HepG2 (cell line): ENCODE data around the gene GPC3. TPM values are rescaled to one million over a fixed set of nuclear protein-coding genes. Genes with fewer than 3 reads are reported as not detected.

Source experiments
- ATAC-seq: fragments of 200-7000 bp; cut with Tn5 transposase; 3 replicates; pipeline ENCODE4 v1.9.1; 2020; ENCODE audit warnings: mild to moderate bottlenecking, moderate library complexity
- BruUV-seq: library from RNA; stranded (reverse); fragments of 400-500 nt; replicated peaks from 2 replicates; lab custom pipeline; 2021; lab: Mats Ljungman, UMichigan
- CTCF ChIA-PET: fragments of 300-600 bp; formaldehyde crosslinking; extraction: SDS; loops from one replicate; lab custom pipeline; 2021; ENCODE audit warnings: low total read pairs, inconsistent platforms, low intra/inter-chr PET ratio; lab: Yijun Ruan, JAX
- POLR2A ChIA-PET: fragments of 350-600 bp; sonication (Branson Sonifier 250); formaldehyde crosslinking; loops from one replicate; lab custom pipeline; 2020; ENCODE audit warnings: antibody characterized with exemption, inconsistent platforms; lab: Yijun Ruan, JAX
- DNase-seq: peaks from one replicate; pipeline ENCODE4 v3.0.0-alpha.2; 2015; ENCODE audit warnings: low spot score
- FAIRE-seq: peaks from 3 replicates; lab custom pipeline; 2011; peaks lifted over from hg19 to GRCh38; lab: Jason Lieb, UNC
- H2AFZ ChIP-seq: one replicate; pipeline ENCODE4 v1.6.1; 2011; ENCODE audit warnings: low read length, inconsistent platforms
- H3K27ac ChIP-seq: fragments of 300-600 bp; 3 replicates; pipeline ENCODE4 v1.8.0; 2011; ENCODE audit warnings: mixed run types, mild to moderate bottlenecking, mixed read lengths, low read length, inconsistent platforms; ENCODE audit not compliant: insufficient read depth; ENCODE audit errors: extremely low read length
- H3K27me3 ChIP-seq, 2 experiments: fragments of 200-600 bp in 1 of 2; 2 replicates in 1 of 2; 3 replicates in 1 of 2; pipeline versions ENCODE4 v1.6.0 to v1.8.0; 2011; ENCODE audit warnings: low read length in 2 of 2, mild to moderate bottlenecking in 2 of 2, moderate library complexity in 2 of 2, inconsistent platforms in 1 of 2; ENCODE audit not compliant: insufficient read depth in 2 of 2, control insufficient read depth in 1 of 2
- H3K36me3 ChIP-seq, 2 experiments: fragments of 200-600 bp in 1 of 2; replicated peaks in 1 of 2; 2 replicates in 1 of 2; 3 replicates in 1 of 2; pipeline versions ENCODE4 v1.5.1 to v1.8.0; 2011; ENCODE audit warnings: low read length in 2 of 2, inconsistent platforms in 1 of 2; ENCODE audit not compliant: insufficient read depth in 2 of 2, control insufficient read depth in 1 of 2
- H3K4me1 ChIP-seq: 2 replicates; pipeline ENCODE4 v1.5.1; 2012; ENCODE audit warnings: low read length, inconsistent platforms; ENCODE audit not compliant: insufficient read depth
- H3K4me2 ChIP-seq: 2 replicates; pipeline ENCODE4 v1.6.0; 2011; ENCODE audit warnings: low read depth, low read length, inconsistent platforms
- H3K4me3 ChIP-seq, 3 experiments: fragments of 200-600 bp in 1 of 3; sonication (generic), shearing (Covaris generic) in 1 of 3; replicated peaks in 1 of 3; 2 replicates each; pipeline ENCODE4 v1.5.1; 2011 to 2016; ENCODE audit warnings: low read length in 3 of 3, inconsistent platforms in 2 of 3, low read depth in 2 of 3, mild to moderate bottlenecking in 2 of 3, control low read depth in 1 of 3, mixed read lengths in 1 of 3; ENCODE audit not compliant: insufficient read depth in 1 of 3
- H3K79me2 ChIP-seq: one replicate; pipeline ENCODE4 v1.6.1; 2011; ENCODE audit warnings: low read length, inconsistent platforms; ENCODE audit not compliant: insufficient read depth
- H3K9ac ChIP-seq: 2 replicates; pipeline ENCODE4 v1.6.0; 2011; ENCODE audit warnings: mild to moderate bottlenecking, low read depth, low read length, inconsistent platforms; ENCODE audit not compliant: insufficient read depth
- H3K9me3 ChIP-seq: 2 replicates; pipeline ENCODE4 v1.5.1; 2012; ENCODE audit warnings: mild to moderate bottlenecking, low read length
- H4K20me1 ChIP-seq: 2 replicates; pipeline ENCODE4 v1.6.0; 2011; ENCODE audit warnings: inconsistent platforms, mild to moderate bottlenecking, low read length, moderate library complexity; ENCODE audit not compliant: insufficient read depth
- ATF4 ChIP-seq, 2 experiments: fragments of 450-650 bp in 1 of 2; sonication (generic) in 1 of 2; formaldehyde crosslinking; IDR thresholded peaks; 2 replicates each; pipeline versions ENCODE4 v1.5.0 to v1.8.0; 2020 to 2022; ENCODE audit warnings: mild to moderate bottlenecking in 1 of 2, missing genetic modification reagents in 1 of 2
- EP300 ChIP-seq, 3 experiments: sonication (generic) in 1 of 3; formaldehyde crosslinking in 1 of 3; IDR thresholded peaks; 2 replicates each; pipeline versions ENCODE4 v1.5.1 to v1.6.1; 2011 to 2020; ENCODE audit warnings: low read depth in 2 of 3, low read length in 2 of 3, borderline replicate concordance in 1 of 3, improper control_type of control experiment in 1 of 3, mild to moderate bottlenecking in 1 of 3, missing genetic modification reagents in 1 of 3, moderate library complexity in 1 of 3
- FOXA1 ChIP-seq, 2 experiments: fragments of 450-650 bp in 1 of 2; sonication (generic) in 1 of 2; formaldehyde crosslinking in 1 of 2; IDR thresholded peaks; 2 replicates each; pipeline versions ENCODE4 v1.4.0 to v1.6.1; 2016 to 2020; ENCODE audit warnings: missing genetic modification reagents in 1 of 2
- FOXA3 ChIP-seq: IDR thresholded peaks from 2 replicates; pipeline ENCODE4 v1.6.1; 2016; ENCODE audit warnings: missing genetic modification reagents, missing compliant biosample characterization
- FOXP1 ChIP-seq, 2 experiments: fragments of 450-650 bp in 1 of 2; IDR thresholded peaks; 2 replicates each; pipeline ENCODE4 v1.6.1; 2017 to 2018; ENCODE audit warnings: antibody characterized with exemption in 1 of 2
- HNF1A ChIP-seq, 2 experiments: sonication (generic) in 1 of 2; formaldehyde crosslinking in 1 of 2; IDR thresholded peaks; 2 replicates each; pipeline versions ENCODE4 v1.4.0 to v1.6.1; 2016 to 2020; ENCODE audit warnings: borderline replicate concordance in 1 of 2, low read depth in 1 of 2, mild to moderate bottlenecking in 1 of 2, missing genetic modification reagents in 1 of 2
- JUN ChIP-seq: sonication (generic); formaldehyde crosslinking; IDR thresholded peaks from 2 replicates; pipeline ENCODE4 v1.4.0; 2020; ENCODE audit warnings: mild to moderate bottlenecking, missing genetic modification reagents
- NR2F2 ChIP-seq: IDR thresholded peaks from 2 replicates; pipeline ENCODE4 v1.6.1; 2012; ENCODE audit warnings: low read depth, inconsistent platforms, borderline replicate concordance
- PAXIP1 ChIP-seq: sonication (generic); formaldehyde crosslinking; conservative IDR thresholded peaks from 2 replicates; pipeline ENCODE4 v1.4.0; 2020; ENCODE audit warnings: mild to moderate bottlenecking, missing genetic modification reagents, moderate library complexity
- SOX5 ChIP-seq: IDR thresholded peaks from 2 replicates; pipeline ENCODE4 v1.6.1; 2016; ENCODE audit warnings: borderline replicate concordance
- WGBS: methylation state at CpG from one replicate; pipeline ENCODE4 v1.1.6; 2017; ENCODE audit warnings: low lambda C conversion rate; 5-methylcytosine and 5-hydroxymethylcytosine counted together
- in situ Hi-C: cut with HindIII; loops from 2 replicates; pipeline ENCODE4 v1.10.0; 2017; ENCODE audit warnings: low pct_unique_long_range_greater_than_20kb; ENCODE audit not compliant: extremely low pct_ligation_motif_present
- intact Hi-C: fragments of 100-400 bp; cut with micrococcal nuclease; formaldehyde crosslinking; loops from one replicate; pipeline ENCODE4 v1.10.0; 2022; ENCODE audit not compliant: unreplicated experiment
- polyA plus RNA-seq, 8 experiments: library from polyadenylated mRNA; depleted of rRNA in 3 of 8; stranded (reverse) in 7 of 8; unstranded in 1 of 8; fragments of >200 nt; fragmentation: Illumina TruSeq in 4 of 8; extraction: Trizol in 4 of 8; gene quantifications; 2 replicates each; pipeline versions ENCODE4 v1.2.1 to v1.2.3, GENCODE V29; 2011 to 2016; ENCODE audit warnings: low read depth in 4 of 8, missing spikeins in 1 of 8, mixed read lengths in 1 of 8; ENCODE audit not compliant: insufficient read depth in 1 of 8
- total RNA-seq, 5 experiments: library from RNA; depleted of rRNA; stranded (reverse); fragments of >200 nt; fragmentation: Illumina TruSeq; extraction: Trizol; gene quantifications; 2 replicates each; pipeline ENCODE4 v1.2.3, GENCODE V29; 2016; ENCODE audit warnings: low read depth in 1 of 5

Gene GPC3
- total and polyA plus RNA-seq, 2 of the 13 experiments (the other 11 are each of a cell fraction or from before 2014, with no cell fraction given), result 1,799 to 3,263 TPM

GRCh38 chrX:133884430-133885394 is 100.7 kb downstream of the GPC3 start:
- POLR2A ChIA-PET, result no interaction called here
- peak; percentile 52 for ATAC-seq
- CTCF ChIA-PET, result no interaction called here
- H2AFZ ChIP-seq, result no peak overlapping the region
- peaks cover 65% of the 10 kb centered on the region for H3K79me2 ChIP-seq
- in situ Hi-C loops, result no loop called here
- no peak overlapping the region for H3K4me3 ChIP-seq
- H3K36me3 ChIP-seq, result peaks cover 0 to 20% of the 10 kb centered on the region in 2 experiments; a peak in 2 of 5 replicates
- peak; percentile 77 for FAIRE-seq
- DNase-seq, result peak; percentile 63
- H3K4me2 ChIP-seq, result no peak overlapping the region
- H3K27me3 ChIP-seq, result no peaks in the 10 kb centered on the region
- peaks cover 87% of the 10 kb centered on the region for H4K20me1 ChIP-seq
- peaks cover 76% of the 10 kb centered on the region for H3K4me1 ChIP-seq
- peak overlapping the region; percentile 43 for H3K27ac ChIP-seq
- H3K9ac ChIP-seq, result no peak overlapping the region
- no TSS peak for BruUV-seq
- intact Hi-C loops, result no loop called here
- 21% methylated on average over 4 of the region's 4 CpGs for WGBS
- H3K9me3 ChIP-seq, result no peaks in the 10 kb centered on the region
- no peak for TF ChIP-seq JUN (CRISPR knock-in tag)
- TF ChIP-seq SOX5, result peak; percentile 73; the same call in 1 of the 2 replicates
- TF ChIP-seq FOXP1 (IDR thresholded peaks at IDR 0.05), result no peak
- peak; percentile 47; the same call in 1 of the 2 replicates for TF ChIP-seq FOXP1 (CRISPR knock-in tag; IDR thresholded peaks at IDR 0.05)
- TF ChIP-seq ATF4 (CRISPR knock-in tag; IDR thresholded peaks at IDR 0.05), result peak in 1 of 2 experiments; percentile 68; a peak in 2 of 4 replicates
- TF ChIP-seq PAXIP1 (CRISPR knock-in tag), result peak; percentile 42; the same call in 1 of the 2 replicates
- TF ChIP-seq EP300 (IDR thresholded peaks at IDR 0.05; ENCODE audit: low read depth in 2 of 2, low read length in 2 of 2), result peak in 1 of 2 experiments; percentile 53; a peak in 2 of 4 replicates
- TF ChIP-seq EP300 (CRISPR knock-in tag; IDR thresholded peaks at IDR 0.05; ENCODE audit: borderline replicate concordance), result no peak
- no peak for TF ChIP-seq FOXA1 (IDR thresholded peaks at IDR 0.05)
- 0 out of 2 replicates have a peak, but pooled peaks have one; percentile 25 for TF ChIP-seq FOXA1 (CRISPR knock-in tag; IDR thresholded peaks at IDR 0.05)
- TF ChIP-seq HNF1A (IDR thresholded peaks at IDR 0.05; ENCODE audit: low read depth), result peak; percentile 82
- peak; percentile 69; the same call in 1 of the 2 replicates for TF ChIP-seq HNF1A (CRISPR knock-in tag; IDR thresholded peaks at IDR 0.05; ENCODE audit: borderline replicate concordance)
- TF ChIP-seq NR2F2, result peak; percentile 38; the same call in 1 of the 2 replicates
- TF ChIP-seq FOXA3 (CRISPR knock-in tag), result peak; percentile 59; the same call in 1 of the 2 replicates
